NCI-H2029 treated with DMSO at 0.1 percent for 48 hours (cell line): Measurements from ENCODE around the gene DPYSL3.

ENCODE experiments used
- DNase-seq: peaks from one replicate; lab custom pipeline; 2025; lab: John Stamatoyannopoulos, UW

Gene DPYSL3

GRCh38 chr5:147437161-147437596, 72.7 kb downstream of the DPYSL3 start:
- no peak for DNase-seq

GRCh38 chr5:147436596-147436995, 73.3 kb downstream of the DPYSL3 start:
- no peak for DNase-seq

GRCh38 chr5:147434049-147434448, 75.8 kb downstream of the DPYSL3 start:
- DNase-seq, result no peak

GRCh38 chr5:147432323-147432722, 77.5 kb downstream of the DPYSL3 start:
- no peak for DNase-seq

DNA sequence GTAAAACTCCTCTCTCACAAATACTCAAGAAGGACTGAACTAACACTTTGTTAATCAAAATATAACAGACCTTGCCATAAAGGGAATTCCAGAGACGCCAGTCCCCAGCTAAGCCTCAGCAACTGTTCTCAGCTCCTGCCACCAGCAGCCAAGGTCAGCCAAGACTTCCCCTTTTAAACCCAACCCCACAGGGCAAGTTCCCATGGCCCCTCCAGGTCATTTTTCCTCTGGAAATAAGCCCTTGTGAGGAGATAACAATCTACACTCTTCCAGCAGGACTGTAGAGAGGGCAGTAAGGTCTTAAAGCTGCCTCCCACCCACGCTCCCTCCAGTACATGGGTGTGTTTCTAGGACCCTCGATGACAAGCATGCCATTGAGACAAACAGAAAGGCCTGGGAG, 78.3 kb downstream of the DPYSL3 start:
- no peak for DNase-seq

- DNase-seq, result no peak
Observed at GRCh38 chr5:147430628-147431027, 79.2 kb downstream of the DPYSL3 start.

DNA sequence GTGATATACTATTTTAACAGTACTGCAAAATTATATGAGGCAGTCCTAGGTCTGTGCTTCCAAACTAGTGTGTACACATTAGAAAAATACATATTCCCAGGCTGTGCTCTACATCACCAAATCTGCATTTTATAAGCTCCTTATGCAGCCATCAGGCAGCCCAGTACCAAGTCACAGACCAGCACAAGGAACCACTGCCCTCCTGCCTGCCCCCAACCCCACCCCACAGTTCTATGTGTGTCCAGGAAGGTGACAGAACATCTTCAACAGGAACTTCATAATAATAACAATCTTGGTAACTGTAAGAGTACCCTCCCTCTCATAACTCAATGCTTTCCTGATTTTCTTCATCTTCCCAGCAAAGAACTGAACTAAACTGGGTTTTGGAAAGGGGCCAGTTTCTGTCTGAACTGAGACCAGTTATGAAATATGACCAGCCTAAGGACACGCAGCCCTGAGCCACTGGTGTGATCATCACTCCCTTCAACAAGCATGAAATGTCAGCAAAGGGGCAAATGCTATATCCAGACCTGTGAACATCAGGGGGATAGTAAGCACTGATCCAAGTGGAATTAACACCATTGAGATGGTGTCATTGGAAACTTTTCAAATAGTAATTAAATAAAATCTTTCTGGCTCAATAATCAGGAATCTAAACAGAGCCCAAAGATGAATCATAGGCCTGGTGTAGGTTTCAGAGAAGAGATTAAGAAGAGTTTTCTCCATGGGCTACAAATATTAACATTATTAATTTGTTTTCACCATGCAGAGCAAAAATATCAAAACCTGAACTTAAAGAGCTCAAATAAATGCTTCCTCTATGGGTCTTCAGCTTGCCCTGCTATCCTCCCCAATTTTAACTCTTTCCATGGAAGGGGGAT, 82.1 kb downstream of the DPYSL3 start:
- no peak for DNase-seq

- DNase-seq, result no peak
Observed at GRCh38 chr5:147426640-147427327, 83.1 kb downstream of the DPYSL3 start.

DNA sequence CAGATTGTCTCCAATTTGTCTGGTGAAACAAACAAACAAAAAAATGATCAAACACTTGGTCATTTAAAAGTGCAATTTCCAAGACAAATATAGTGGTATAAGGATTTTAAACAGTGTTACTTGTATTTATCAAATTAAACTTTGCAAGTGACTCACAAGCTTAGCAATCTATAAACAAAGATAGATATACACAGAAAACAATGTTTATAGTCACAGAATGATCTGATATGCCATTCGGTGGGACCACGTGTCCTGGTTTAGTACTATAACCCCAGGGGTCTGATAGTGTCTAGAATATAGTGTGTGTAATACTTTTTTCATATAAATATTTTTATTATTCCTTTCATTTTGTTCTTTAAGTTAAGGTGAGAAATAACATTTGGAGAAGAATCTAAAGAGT, 91.3 kb downstream of the DPYSL3 start:
- no peak for DNase-seq

DNA sequence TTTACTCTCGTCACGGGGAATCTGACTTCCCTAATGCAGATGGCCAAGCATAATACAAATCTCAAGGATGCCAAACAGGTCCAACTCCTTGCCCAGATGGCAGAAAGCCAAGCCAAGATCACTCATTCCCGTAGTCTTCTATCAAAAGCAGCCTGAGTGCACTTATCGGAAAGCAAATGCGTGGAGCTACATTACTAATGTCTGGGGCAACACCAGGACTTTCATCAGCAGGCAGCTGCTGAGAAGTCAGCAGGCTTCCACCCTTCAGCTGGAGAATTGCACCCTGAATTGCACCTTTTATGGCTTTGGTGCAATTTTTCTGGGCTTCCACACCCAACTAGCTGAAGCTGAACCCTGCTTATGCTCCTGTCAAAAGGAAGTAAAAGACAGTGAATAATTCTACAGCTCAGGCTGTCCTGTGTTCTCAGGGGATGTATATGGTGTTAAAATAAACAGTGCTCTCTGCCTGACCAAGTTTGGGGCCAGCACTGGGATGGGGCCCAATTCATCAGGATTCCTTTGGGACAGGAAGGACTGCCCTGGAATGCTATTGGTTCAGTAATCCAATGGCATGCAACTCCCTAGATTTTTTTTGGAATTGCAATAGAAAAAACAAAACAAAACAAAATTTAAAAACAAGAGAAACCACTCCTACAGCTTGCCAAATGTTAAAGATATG, 92.6 kb downstream of the DPYSL3 start:
- DNase-seq, result peak; percentile 69

DNA sequence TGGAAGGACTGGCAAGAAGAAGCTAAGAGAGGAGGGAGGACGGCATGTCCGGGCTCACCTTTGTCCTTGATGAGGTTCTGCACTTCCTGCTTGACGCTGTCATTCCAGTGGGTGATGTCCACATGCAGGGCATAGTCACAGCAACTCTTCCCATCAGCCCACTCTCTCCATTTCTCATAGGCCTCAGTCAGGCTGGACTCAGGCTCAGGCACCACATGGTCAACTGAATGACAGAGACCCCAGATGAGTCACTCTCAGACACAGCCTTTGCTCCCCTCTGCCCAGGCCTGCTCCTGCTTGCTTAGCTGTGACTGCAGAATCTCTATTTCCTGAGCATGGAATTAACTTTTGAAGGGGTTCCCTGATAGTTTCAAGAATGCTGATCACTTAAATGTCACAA, 94.2 kb downstream of the DPYSL3 start:
- no peak for DNase-seq

DNA sequence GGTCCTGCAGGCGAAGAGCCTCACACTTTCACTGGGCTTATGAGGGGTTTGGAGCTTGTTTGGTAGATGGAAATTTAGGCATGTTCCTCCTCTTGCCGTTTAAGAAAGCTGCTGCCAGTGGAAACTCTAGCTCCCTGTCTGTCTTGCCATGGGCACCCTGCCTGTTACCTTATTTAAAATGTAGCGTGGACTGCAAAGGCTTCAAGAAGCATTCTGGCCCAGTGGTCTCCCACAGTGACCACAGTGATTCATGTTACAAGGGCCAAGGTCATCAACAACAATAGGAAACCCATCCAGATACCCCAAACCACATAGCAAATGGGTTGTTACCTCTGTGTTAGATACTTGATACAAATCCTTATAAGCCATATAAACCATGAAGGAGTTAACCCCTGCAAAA, 96.6 kb downstream of the DPYSL3 start:
- no peak for DNase-seq

DNA sequence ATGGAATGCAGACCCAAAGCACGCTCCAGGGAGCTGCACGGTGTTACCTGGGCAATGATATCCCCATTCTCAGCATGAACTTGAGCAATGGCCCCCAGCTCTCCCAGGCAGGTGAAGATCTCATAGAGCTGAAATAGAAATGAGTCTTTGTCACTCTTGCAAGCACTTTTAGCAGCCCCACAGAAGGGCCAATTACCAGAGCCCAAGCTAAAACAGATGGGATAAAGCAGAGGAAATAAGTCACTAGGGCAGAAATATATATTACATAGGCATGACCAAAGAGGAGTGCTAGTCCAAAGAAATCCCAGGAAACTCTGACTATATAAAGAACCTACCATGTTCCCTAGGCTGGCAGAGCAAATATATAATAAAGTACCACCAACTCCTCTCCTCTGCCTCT, 97.3 kb downstream of the DPYSL3 start:
- no peak for DNase-seq

DNA sequence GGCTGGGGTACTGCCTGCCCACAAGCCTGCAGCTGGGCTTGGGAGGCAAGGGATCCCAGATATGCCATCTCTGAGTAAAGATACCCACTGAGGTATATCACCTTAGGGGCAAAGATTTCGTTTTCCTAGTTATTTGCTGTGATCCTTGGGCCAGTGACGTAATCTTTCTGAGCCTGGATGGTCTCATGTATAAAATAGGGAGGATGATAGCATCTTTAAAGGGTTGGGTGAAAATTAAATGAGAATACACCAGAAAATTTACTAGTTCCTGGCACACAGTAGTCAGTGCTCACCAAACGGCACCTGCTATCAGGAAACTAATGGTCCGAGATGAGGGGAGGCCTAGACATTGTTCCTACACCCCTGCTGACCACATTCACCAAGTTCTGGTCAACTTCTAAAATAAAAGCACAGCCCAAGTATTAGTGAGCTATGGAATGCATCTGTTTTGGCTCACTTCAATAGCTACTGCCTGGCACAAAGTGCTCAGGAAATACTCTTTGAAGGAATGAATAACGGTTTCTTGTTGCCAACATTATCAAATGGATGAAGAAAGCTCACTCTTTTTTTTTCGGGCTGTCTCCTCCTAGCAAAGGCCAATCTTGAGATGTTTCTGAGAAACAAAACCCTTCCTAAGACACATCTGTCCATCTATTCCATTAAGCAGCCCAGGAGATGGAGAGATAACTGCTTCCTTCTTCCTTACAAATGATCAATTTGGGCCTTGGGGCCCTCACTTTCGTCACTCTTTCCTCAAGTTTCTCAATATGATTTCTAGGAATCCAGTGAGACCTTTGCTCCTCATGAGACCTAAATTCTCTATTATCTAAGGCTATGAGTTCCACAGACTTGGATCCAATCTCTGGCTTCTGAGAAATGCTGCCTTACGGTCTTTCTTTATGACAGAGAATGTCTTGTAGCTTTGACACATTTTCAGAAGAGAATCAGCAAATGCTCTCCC, 98.2 kb downstream of the DPYSL3 start:
- DNase-seq, result no peak

DNA sequence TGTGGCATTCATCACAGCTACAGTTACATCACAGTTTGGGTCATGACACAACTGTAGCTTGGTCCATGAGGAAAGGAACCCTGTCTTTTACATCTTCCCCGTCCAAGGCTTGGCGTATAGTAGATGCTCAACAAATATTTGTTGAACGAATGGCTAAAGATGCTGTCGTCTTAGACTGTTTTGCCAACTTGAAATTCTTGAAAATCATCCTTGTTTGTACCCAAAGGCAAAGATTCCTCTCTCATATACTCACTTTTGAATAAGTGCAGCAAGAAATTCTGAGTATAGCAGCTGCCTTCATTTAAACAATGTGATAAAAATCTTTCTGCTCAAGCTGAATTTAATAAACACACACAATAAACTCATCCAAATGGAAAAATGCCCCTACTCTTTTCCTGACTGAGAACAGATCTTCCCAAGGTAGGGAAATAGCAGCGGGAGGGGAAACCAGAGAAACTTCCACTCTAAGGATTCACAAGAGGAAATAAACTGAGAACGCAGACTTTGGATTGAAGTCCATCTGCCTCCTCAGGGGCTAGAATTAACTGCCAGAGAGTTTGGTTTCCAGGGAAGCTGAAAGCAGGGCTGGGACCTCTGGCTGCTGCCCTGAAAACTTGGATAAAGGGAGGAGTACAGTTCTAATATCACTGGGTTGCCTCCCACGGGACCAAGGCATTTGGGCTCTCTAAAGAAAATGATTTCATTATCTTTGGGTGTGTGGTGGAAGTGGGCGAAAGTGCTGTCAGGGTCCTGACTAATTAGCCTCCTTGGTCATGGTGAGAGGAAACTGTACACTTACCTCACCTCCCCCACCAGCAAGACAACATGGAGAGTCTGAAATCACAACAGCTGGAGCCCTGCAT, 99.1 kb downstream of the DPYSL3 start:
- no peak for DNase-seq

DNA sequence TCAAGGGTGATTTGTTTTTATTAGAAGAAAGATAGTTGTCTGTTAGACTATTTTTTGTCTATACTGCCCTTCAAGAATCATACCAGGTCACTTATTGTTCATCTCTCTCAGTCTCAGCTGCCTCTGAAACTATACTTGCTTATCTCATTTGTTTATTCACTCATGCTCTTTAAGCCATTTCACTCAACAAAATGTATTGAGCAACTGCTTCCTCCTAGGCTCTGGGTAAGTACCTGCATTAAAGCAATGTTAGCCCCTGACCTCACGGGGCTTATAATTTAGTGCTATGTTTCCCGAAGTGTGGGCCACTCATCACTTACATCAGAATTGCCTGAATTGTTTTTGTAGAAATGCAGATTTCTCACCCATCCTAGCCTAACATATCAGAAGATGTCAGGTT, 100.9 kb downstream of the DPYSL3 start:
- DNase-seq, result no peak

GRCh38 chr5:147407094-147407681, 102.7 kb downstream of the DPYSL3 start:
- no peak for DNase-seq

DNA sequence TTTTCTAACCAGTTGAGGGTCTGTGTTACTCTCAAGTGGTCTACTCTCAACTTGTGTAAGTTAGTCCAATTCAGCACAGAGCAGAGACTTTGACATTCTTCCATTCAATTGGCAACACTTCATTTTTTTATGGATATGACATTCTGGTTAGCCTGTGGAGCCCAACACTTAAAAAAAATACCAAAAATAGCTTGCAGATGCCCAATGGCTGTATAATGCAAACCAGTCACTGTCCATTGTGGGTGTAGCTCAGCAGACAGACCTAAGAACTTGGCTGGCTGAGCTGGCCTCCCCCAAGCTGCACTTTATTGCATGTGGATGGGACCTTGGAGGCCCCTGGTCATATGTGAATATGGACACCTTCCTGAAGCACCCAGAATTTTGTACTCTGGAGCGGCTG, 103.2 kb downstream of the DPYSL3 start:
- no peak for DNase-seq

GRCh38 chr5:147404706-147405105, 105.2 kb downstream of the DPYSL3 start:
- no peak for DNase-seq
